Coronary artery (tissue), 2 donors: Measurements from ENCODE around the gene NR1H3.

ENCODE experiments used
- DNase-seq: peaks from one replicate; pipeline ENCODE4 v3.0.0-alpha.2; 2017; ENCODE audit warnings: low spot score
- H3K27ac ChIP-seq, 2 donors: fragments of 200-600 bp; sonication (generic); one replicate each; pipeline ENCODE4 v1.5.1; 2016 to 2019
- H3K4me3 ChIP-seq: fragments of 200-600 bp; sonication (generic); 2 replicates; pipeline ENCODE4 v1.5.1; 2016; ENCODE audit warnings: mild to moderate bottlenecking, moderate library complexity
- CTCF ChIP-seq: fragments of 200-600 bp; sonication (generic); IDR thresholded peaks from one replicate; pipeline ENCODE4 v1.5.1; 2019; ENCODE audit warnings: antibody characterized with exemption

NR1H3 gene

GRCh38 chr11:47244448-47245350, 13.1 kb upstream of the NR1H3 start:
- no peak for DNase-seq
- peak overlapping the region in 1 of 2 donors; percentile 70 for H3K27ac ChIP-seq
- no peak for TF ChIP-seq CTCF
- no peak overlapping the region for H3K4me3 ChIP-seq

GRCh38 chr11:47245611-47246357, 12.0 kb upstream of the NR1H3 start:
- no peak for DNase-seq
- H3K27ac ChIP-seq: peak overlapping the region in 1 of 2 donors; percentile 70

GRCh38 chr11:47247502-47247901, 10.3 kb upstream of the NR1H3 start:
- H3K4me3 ChIP-seq: peak overlapping the region; percentile 88
- DNase-seq: no peak
- no peak for TF ChIP-seq CTCF
- peak overlapping the region in 1 of 2 donors; percentile 89 for H3K27ac ChIP-seq

More at GRCh38 chr11:47245611-47246357, 12.0 kb upstream of the NR1H3 start:
- H3K4me3 ChIP-seq: no peak overlapping the region
- no peak for TF ChIP-seq CTCF

- no peak for TF ChIP-seq CTCF
- H3K27ac ChIP-seq: peak overlapping the region; percentile 74 to 89
- peak overlapping the region; percentile 88 for H3K4me3 ChIP-seq
- no peak for DNase-seq
Measured at GRCh38 chr11:47248304-47248663, 9.5 kb upstream of the NR1H3 start.

- TF ChIP-seq CTCF: no peak
Measured at GRCh38 chr11:47248664-47249377, 9.0 kb upstream of the NR1H3 start, which contains the start of gene ACP2. ACP2 (minus strand) TSS chr11:47248814; CDS start chr11:47248789, 25 bp downstream.

GRCh38 chr11:47249378-47249715, 8.4 kb upstream of the NR1H3 start:
- no peak for TF ChIP-seq CTCF
- DNase-seq: no peak
- peak overlapping the region; percentile 88 for H3K4me3 ChIP-seq
- H3K27ac ChIP-seq: peak overlapping the region; percentile 74 to 89

More at GRCh38 chr11:47248664-47249377, 9.0 kb upstream of the NR1H3 start, which contains the start of gene ACP2:
- peak within 1 kb of the TSS; percentile 74 to 89 for H3K27ac ChIP-seq
- peak within 1 kb of the TSS; percentile 88 for H3K4me3 ChIP-seq
- peak; percentile 92 for DNase-seq
